GM12878 (cell line): ENCODE measurements around the gene PRADC1. TPM values are rescaled to one million over a fixed set of nuclear protein-coding genes. Genes with fewer than 3 reads are reported as not detected.

Experiments
- ATAC-seq: fragments of 200-7000 bp; cut with Tn5 transposase; 3 replicates; pipeline ENCODE4 v1.9.1; 2020; ENCODE audit warnings: mild to moderate bottlenecking, moderate library complexity
- BruUV-seq: library from RNA; stranded (reverse); fragments of 400-500 nt; replicated peaks from 2 replicates; lab custom pipeline; 2021; lab: Mats Ljungman, UMichigan
- CTCF ChIA-PET: fragments of 300-600 bp; sonication (Branson Sonifier 250); formaldehyde crosslinking; extraction: SDS; loops from one replicate; lab custom pipeline; 2021; ENCODE audit warnings: inconsistent platforms; lab: Yijun Ruan, JAX
- POLR2A ChIA-PET: fragments of 350-600 bp; formaldehyde crosslinking; extraction: SDS; loops from one replicate; lab custom pipeline; 2021; ENCODE audit warnings: inconsistent platforms; lab: Charles Lee
- RAD21 ChIA-PET: fragments of 300-600 bp; sonication (Branson Sonifier 250); formaldehyde crosslinking; loops from one replicate; lab custom pipeline; 2023; ENCODE audit warnings: antibody characterized with exemption; ENCODE audit not compliant: unreplicated experiment; lab: Charles Lee
- SMC1A ChIA-PET: fragments of 300-600 bp; sonication (Branson Sonifier 250); formaldehyde crosslinking; loops from one replicate; lab custom pipeline; 2023; ENCODE audit not compliant: unreplicated experiment, uncharacterized antibody; lab: Charles Lee
- DNase-seq: peaks from one replicate; pipeline ENCODE4 v3.0.0-alpha.2; 2011; ENCODE audit warnings: low read depth, low spot score
- FAIRE-seq: peaks from 3 replicates; lab custom pipeline; 2011; peaks lifted over from hg19 to GRCh38; lab: Jason Lieb, UNC
- H2AFZ ChIP-seq: 2 replicates; pipeline ENCODE4 v1.6.0; 2011; ENCODE audit warnings: low read depth, low read length, control low read depth; ENCODE audit not compliant: control insufficient read depth
- H3K27ac ChIP-seq: 2 replicates; pipeline ENCODE4 v1.5.1; 2011; ENCODE audit warnings: control low read depth; ENCODE audit not compliant: control insufficient read depth, insufficient read depth
- H3K27me3 ChIP-seq, 2 experiments: replicated peaks in 1 of 2; 2 replicates each; pipeline versions ENCODE4 v1.6.0 to v1.6.1; 2011; ENCODE audit warnings: low read length in 1 of 2; ENCODE audit not compliant: control insufficient read depth in 2 of 2, insufficient read depth in 2 of 2
- H3K36me3 ChIP-seq, 2 experiments: 2 replicates each; pipeline ENCODE4 v1.5.1; 2011; ENCODE audit warnings: low read length in 1 of 2; ENCODE audit not compliant: control insufficient read depth in 2 of 2, insufficient read depth in 2 of 2
- H3K4me1 ChIP-seq: 2 replicates; pipeline ENCODE4 v1.6.1; 2011; ENCODE audit warnings: mild to moderate bottlenecking, low read length, moderate library complexity, mixed read lengths; ENCODE audit not compliant: control insufficient read depth, insufficient read depth
- H3K4me2 ChIP-seq: 2 replicates; pipeline ENCODE4 v1.6.0; 2011; ENCODE audit warnings: control low read depth; ENCODE audit not compliant: control insufficient read depth, insufficient read depth
- H3K4me3 ChIP-seq: fragments of 200-600 bp; sonication (generic); 2 replicates; pipeline ENCODE4 v1.5.1; 2016
- H3K79me2 ChIP-seq: 2 replicates; pipeline ENCODE4 v1.6.0; 2011; ENCODE audit warnings: low read length; ENCODE audit not compliant: control insufficient read depth, insufficient read depth
- H3K9ac ChIP-seq: 2 replicates; pipeline ENCODE4 v1.8.0; 2011; ENCODE audit warnings: low read length, control low read depth, mixed read lengths; ENCODE audit not compliant: control insufficient read depth, insufficient read depth
- H3K9me3 ChIP-seq: replicated peaks from 3 replicates; pipeline ENCODE4 v1.5.1; 2011; ENCODE audit warnings: mild to moderate bottlenecking, low read length; ENCODE audit not compliant: control insufficient read depth, insufficient read depth
- H4K20me1 ChIP-seq: 2 replicates; pipeline ENCODE4 v1.6.0; 2011; ENCODE audit not compliant: control insufficient read depth, insufficient read depth
- BCL11A ChIP-seq: IDR thresholded peaks from 2 replicates; pipeline ENCODE4 v1.6.1; 2011; ENCODE audit warnings: low read depth, low read length
- CBFB ChIP-seq: IDR thresholded peaks from 2 replicates; pipeline ENCODE4 v1.6.1; 2016; ENCODE audit warnings: antibody characterized with exemption, low read depth
- CREB1 ChIP-seq: IDR thresholded peaks from 2 replicates; pipeline ENCODE4 v1.6.1; 2012; ENCODE audit warnings: low read depth, mild to moderate bottlenecking, inconsistent platforms
- EED ChIP-seq: sonication (generic); IDR thresholded peaks from 2 replicates; pipeline ENCODE4 v1.6.1; 2016; ENCODE audit warnings: antibody characterized with exemption, low read depth
- EZH2 ChIP-seq: IDR thresholded peaks from 2 replicates; pipeline ENCODE4 v1.6.1; 2012; ENCODE audit warnings: low read depth, mild to moderate bottlenecking, control low read depth, inconsistent platforms, low read length, borderline replicate concordance; ENCODE audit not compliant: control insufficient read depth
- IKZF2 ChIP-seq, 2 experiments: fragments of 450-650 bp; IDR thresholded peaks; 2 replicates each; pipeline ENCODE4 v1.6.1; 2017; ENCODE audit warnings: mild to moderate bottlenecking in 2 of 2, moderate library complexity in 2 of 2
- JUND ChIP-seq: IDR thresholded peaks from 2 replicates; pipeline ENCODE4 v1.6.1; 2012; ENCODE audit warnings: low read depth, mild to moderate bottlenecking, low read length, improper control_type of control experiment, moderate library complexity
- NRF1 ChIP-seq: conservative IDR thresholded peaks from 2 replicates; pipeline ENCODE4 v1.6.1; 2011; ENCODE audit warnings: mild to moderate bottlenecking, low read depth, low read length, improper control_type of control experiment
- POU2F2 ChIP-seq: IDR thresholded peaks from 3 replicates; pipeline ENCODE4 v1.6.1; 2011; ENCODE audit warnings: low read depth, mild to moderate bottlenecking, low read length, borderline replicate concordance
- RBBP5 ChIP-seq: fragments of 200-600 bp; sonication (generic); conservative IDR thresholded peaks from 2 replicates; pipeline ENCODE4 v1.6.1; 2016
- RCOR1 ChIP-seq: conservative IDR thresholded peaks from 2 replicates; pipeline ENCODE4 v1.6.1; 2012; ENCODE audit warnings: low read depth, low read length, improper control_type of control experiment
- RFX5 ChIP-seq: IDR thresholded peaks from 2 replicates; pipeline ENCODE4 v1.6.1; 2011; ENCODE audit warnings: low read depth, low read length, improper control_type of control experiment
- SREBF1 ChIP-seq: IDR thresholded peaks from 2 replicates; pipeline ENCODE4 v1.6.1; 2012; ENCODE audit warnings: mild to moderate bottlenecking, low read length
- STAT3 ChIP-seq: IDR thresholded peaks from 2 replicates; pipeline ENCODE4 v1.6.1; 2011; ENCODE audit warnings: low read depth, low read length, improper control_type of control experiment
- YY1 ChIP-seq: IDR thresholded peaks from 2 replicates; pipeline ENCODE4 v1.6.1; 2011; ENCODE audit warnings: low read depth, mild to moderate bottlenecking, low read length
- WGBS: methylation state at CpG from one replicate; pipeline ENCODE4 v1.1.6; 2016; ENCODE audit warnings: low lambda C conversion rate; ENCODE audit not compliant: insufficient replicate concordance, insufficient coverage; ENCODE audit errors: missing lambda C conversion rate; 5-methylcytosine and 5-hydroxymethylcytosine counted together
- in situ Hi-C: fragments of 300-500 bp; cut with MboI; formaldehyde crosslinking; loops from 9 replicates; pipeline ENCODE4 v1.14.3; 2018; ENCODE audit warnings: mixed read lengths
- intact Hi-C: fragments of 100-400 bp; cut with micrococcal nuclease; formaldehyde crosslinking; loops from one replicate; pipeline ENCODE4 v1.14.2; 2022; ENCODE audit not compliant: unreplicated experiment
- polyA plus RNA-seq, 11 experiments: library from polyadenylated mRNA; depleted of rRNA in 4 of 11; unstranded in 6 of 11; stranded (reverse) in 5 of 11; fragments of >200 nt; fragmentation: Nextera tagmentation in 4 of 11; fragmentation: Illumina TruSeq in 1 of 11; extraction: Ambion mirVana in 4 of 11; extraction: Trizol in 1 of 11; gene quantifications; 1 replicate in 1 of 11; 2 replicates in 10 of 11; pipeline versions ENCODE4 v1.2.1 to v1.2.3, GENCODE V29; 2011 to 2016; ENCODE audit warnings: inconsistent platforms in 2 of 11, missing spikeins in 2 of 11, low read depth in 1 of 11
- total RNA-seq, 4 experiments: library from RNA; depleted of rRNA in 3 of 4; stranded (reverse); fragments of >200 nt in 3 of 4; fragmentation: Illumina TruSeq in 1 of 4; extraction: Trizol in 1 of 4; gene quantifications; 2 replicates each; pipeline versions ENCODE4 v1.2.1 to v1.2.3, GENCODE V29; 2013 to 2021
- TF ChIP-seq, protein P1 (sequence below): fragments of 450-650 bp; IDR thresholded peaks from 2 replicates; pipeline ENCODE4 v1.6.1; 2017; ENCODE audit warnings: low read depth, mild to moderate bottlenecking, moderate library complexity
- TF ChIP-seq, protein P2 (sequence below): fragments of 450-650 bp; IDR thresholded peaks from 2 replicates; pipeline ENCODE4 v1.6.1; 2017; ENCODE audit warnings: borderline replicate concordance

The PRADC1 gene
- total and polyA plus RNA-seq, 10 of the 15 experiments (the other 5 are each of a cell fraction or from before 2014, with no cell fraction given): 3.7 to 39.0 (median 13.8) TPM

DNA sequence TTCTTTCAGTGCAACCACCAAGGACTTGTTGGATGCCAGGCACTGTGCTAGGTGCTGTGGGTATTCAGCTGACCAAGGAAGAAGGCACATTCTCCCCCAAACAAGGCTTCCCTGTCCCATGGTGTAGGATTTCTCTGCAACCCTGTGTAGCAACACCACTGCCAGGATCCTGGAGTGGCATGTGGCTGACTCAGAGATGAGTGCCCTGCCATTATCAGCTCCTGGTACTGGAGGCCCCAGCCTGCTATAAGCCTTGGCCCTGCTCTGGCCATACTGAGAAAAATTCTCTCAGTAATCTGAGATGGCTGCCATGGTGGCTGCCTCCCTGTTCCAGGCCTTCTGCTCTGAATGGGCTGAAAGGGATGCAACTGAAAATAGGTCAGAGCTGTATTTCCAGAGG is 14.7 kb downstream of the PRADC1 start:
- no TSS peak for BruUV-seq
- H3K27me3 ChIP-seq: no peaks in the 10 kb centered on the region
- RAD21 ChIA-PET: interaction anchor here (1.2 kb wide), 1 partner anchor 72 kb away, joined by 4 read pairs; no protein-coding TSS in a partner anchor
- SMC1A ChIA-PET: interaction anchor here (1.3 to 1.9 kb wide), 2 partner anchors 15 to 17 kb away, joined by 3 to 4 read pairs; partner anchors contain the start of gene PRADC1
- TF ChIP-seq CREB1 (no peak), IKZF2 (IDR thresholded peaks at IDR 0.05) (no peak)
- TF ChIP-seq, all 136 proteins: peak for 0
- Histone ChIP-seq H3K4me2 (no peak overlapping the region), H2AFZ (no peak overlapping the region), H3K9me3 (no peaks in the 10 kb centered on the region), H3K36me3 (peaks cover 5 to 16% of the 10 kb centered on the region in 2 experiments; a peak in 2 of 4 replicates), H3K9ac (no peak overlapping the region), H3K4me1 (peaks cover 7% of the 10 kb centered on the region), H4K20me1 (no peaks in the 10 kb centered on the region), H3K79me2 (peaks cover 16% of the 10 kb centered on the region), H3K4me3 (no peak overlapping the region), H3K27ac (no peak overlapping the region)
- in situ Hi-C loops: no loop called here
- ATAC-seq (no peak), DNase-seq (no peak), FAIRE-seq (no peak)
- ChIA-PET CTCF (interaction anchor here (1.1 to 1.8 kb wide), 3 partner anchors 15 to 71 kb away, joined by 3 to 7 read pairs (median 3); partner anchors contain the start of genes CCT7 and PRADC1), POLR2A (interaction anchor here (0.7 kb wide), 1 partner anchor 422 kb away, joined by 3 read pairs; no protein-coding TSS in a partner anchor)
- intact Hi-C loops: no loop called here

- no peak for TF ChIP-seq RCOR1
- no peak for TF ChIP-seq RFX5
- TF ChIP-seq STAT3: no peak
- TF ChIP-seq SREBF1: no peak
- no peak for TF ChIP-seq EZH2
- TF ChIP-seq, protein P1, sequence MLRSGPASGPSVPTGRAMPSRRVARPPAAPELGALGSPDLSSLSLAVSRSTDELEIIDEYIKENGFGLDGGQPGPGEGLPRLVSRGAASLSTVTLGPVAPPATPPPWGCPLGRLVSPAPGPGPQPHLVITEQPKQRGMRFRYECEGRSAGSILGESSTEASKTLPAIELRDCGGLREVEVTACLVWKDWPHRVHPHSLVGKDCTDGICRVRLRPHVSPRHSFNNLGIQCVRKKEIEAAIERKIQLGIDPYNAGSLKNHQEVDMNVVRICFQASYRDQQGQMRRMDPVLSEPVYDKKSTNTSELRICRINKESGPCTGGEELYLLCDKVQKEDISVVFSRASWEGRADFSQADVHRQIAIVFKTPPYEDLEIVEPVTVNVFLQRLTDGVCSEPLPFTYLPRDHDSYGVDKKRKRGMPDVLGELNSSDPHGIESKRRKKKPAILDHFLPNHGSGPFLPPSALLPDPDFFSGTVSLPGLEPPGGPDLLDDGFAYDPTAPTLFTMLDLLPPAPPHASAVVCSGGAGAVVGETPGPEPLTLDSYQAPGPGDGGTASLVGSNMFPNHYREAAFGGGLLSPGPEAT: no peak
- TF ChIP-seq JUND: no peak
- no peak for TF ChIP-seq CBFB
- no peak for TF ChIP-seq YY1
- no peak for TF ChIP-seq BCL11A
- no peak for TF ChIP-seq EED
- no peak for TF ChIP-seq RBBP5
- no peak for TF ChIP-seq POU2F2
- no peak for TF ChIP-seq NRF1
- TF ChIP-seq, protein P2, sequence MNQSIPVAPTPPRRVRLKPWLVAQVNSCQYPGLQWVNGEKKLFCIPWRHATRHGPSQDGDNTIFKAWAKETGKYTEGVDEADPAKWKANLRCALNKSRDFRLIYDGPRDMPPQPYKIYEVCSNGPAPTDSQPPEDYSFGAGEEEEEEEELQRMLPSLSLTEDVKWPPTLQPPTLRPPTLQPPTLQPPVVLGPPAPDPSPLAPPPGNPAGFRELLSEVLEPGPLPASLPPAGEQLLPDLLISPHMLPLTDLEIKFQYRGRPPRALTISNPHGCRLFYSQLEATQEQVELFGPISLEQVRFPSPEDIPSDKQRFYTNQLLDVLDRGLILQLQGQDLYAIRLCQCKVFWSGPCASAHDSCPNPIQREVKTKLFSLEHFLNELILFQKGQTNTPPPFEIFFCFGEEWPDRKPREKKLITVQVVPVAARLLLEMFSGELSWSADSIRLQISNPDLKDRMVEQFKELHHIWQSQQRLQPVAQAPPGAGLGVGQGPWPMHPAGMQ: no peak
- TF ChIP-seq, all 136 proteins: peak for 0
- Histone ChIP-seq H4K20me1 (no peaks in the 10 kb centered on the region), H3K9me3 (no peaks in the 10 kb centered on the region), H3K27me3 (no peaks in the 10 kb centered on the region), H3K4me1 (peaks cover 8% of the 10 kb centered on the region), H3K4me2 (no peak overlapping the region), H2AFZ (no peak overlapping the region), H3K4me3 (no peak overlapping the region), H3K9ac (no peak overlapping the region), H3K79me2 (peaks cover 16% of the 10 kb centered on the region), H3K27ac (no peak overlapping the region), H3K36me3 (peaks cover 5 to 16% of the 10 kb centered on the region in 2 experiments; a peak in 2 of 4 replicates)
- WGBS: 66% methylated on average over 2 of the region's 2 CpGs
- no TSS peak for BruUV-seq
- in situ Hi-C loops (no loop called here), intact Hi-C loops (no loop called here)
- ATAC-seq (no peak), DNase-seq (no peak), FAIRE-seq (no peak)
- ChIA-PET POLR2A (no interaction called here), RAD21 (interaction anchor here (1.2 kb wide), 1 partner anchor 73 kb away, joined by 4 read pairs; no protein-coding TSS in a partner anchor), CTCF (interaction anchor here (1.2 to 1.8 kb wide), 2 partner anchors 16 to 41 kb away, joined by 3 to 7 read pairs; partner anchors contain the start of genes CCT7 and PRADC1), SMC1A (interaction anchor here (1.3 to 1.9 kb wide), 2 partner anchors 15 to 17 kb away, joined by 3 to 4 read pairs; partner anchors contain the start of gene PRADC1)
These were observed 15.2 kb downstream of the PRADC1 start for GRCh38 chr2:73217826-73218225.
